ENCODE data around the gene FOXR2.

The FOXR2 gene

GRCh38 chrX:55623100-55623499 lies at the start of gene FOXR2:
Gene FOXR2 (plus strand): TSS chrX:55623400. CDS start chrX:55623712, 312 bp downstream.
- DNase-seq (ENCODE audit: low read depth): no peak

- DNase-seq (ENCODE audit: low read depth): no peak
Measured at GRCh38 chrX:55579115-55579514, 44.1 kb upstream of the FOXR2 start.

GRCh38 chrX:55582447-55582846 lies 40.8 kb upstream of the FOXR2 start:
- DNase-seq (ENCODE audit: low read depth): no peak

GRCh38 chrX:55593296-55593695 lies 29.9 kb upstream of the FOXR2 start:
- no peak for DNase-seq (ENCODE audit: low read depth)

GRCh38 chrX:55593756-55594257 lies 29.4 kb upstream of the FOXR2 start:
- DNase-seq (ENCODE audit: low read depth): no peak

GRCh38 chrX:55598333-55598732 lies 24.9 kb upstream of the FOXR2 start:
- no peak for DNase-seq (ENCODE audit: low read depth)

- DNase-seq (ENCODE audit: low read depth): no peak
Measured at GRCh38 chrX:55619547-55619946, 3.7 kb upstream of the FOXR2 start.

GRCh38 chrX:55624403-55624802 lies 1.2 kb downstream of the FOXR2 start:
- no peak for DNase-seq (ENCODE audit: low read depth)

- DNase-seq (ENCODE audit: low read depth): no peak
Measured at GRCh38 chrX:55636109-55636508, 12.9 kb downstream of the FOXR2 start.

GRCh38 chrX:55638933-55639332 lies 15.7 kb downstream of the FOXR2 start:
- DNase-seq (ENCODE audit: low read depth): no peak

- DNase-seq (ENCODE audit: low read depth): no peak
Measured at GRCh38 chrX:55640854-55641253, 17.7 kb downstream of the FOXR2 start.

GRCh38 chrX:55648434-55648833 lies 25.2 kb downstream of the FOXR2 start:
- DNase-seq (ENCODE audit: low read depth): no peak

GRCh38 chrX:55659931-55660330 lies 36.7 kb downstream of the FOXR2 start:
- no peak for DNase-seq (ENCODE audit: low read depth)

- no peak for DNase-seq (ENCODE audit: low read depth)
Measured at GRCh38 chrX:55663584-55663983, 40.4 kb downstream of the FOXR2 start.

- no peak for DNase-seq (ENCODE audit: low read depth)
Measured at GRCh38 chrX:55668084-55668483, 44.9 kb downstream of the FOXR2 start.
